SK-N-MC (cell line): ENCODE data around the gene FDPS.

Source experiments
- EZH2 ChIP-seq: fragments of 200-600 bp; sonication (generic); IDR thresholded peaks from one replicate; pipeline ENCODE4 v1.6.1; 2017; ENCODE audit warnings: antibody characterized with exemption
- FOXP2 ChIP-seq: optimal IDR thresholded peaks from 2 replicates; pipeline ENCODE3; 2011; ENCODE audit warnings: mild to moderate bottlenecking, moderate library complexity; ENCODE audit not compliant: insufficient read depth; ENCODE audit errors: extremely low read length, control extremely low read depth
- POLR2AphosphoS5 ChIP-seq: IDR thresholded peaks from 2 replicates; pipeline ENCODE4 v1.6.1; 2012; ENCODE audit warnings: mild to moderate bottlenecking, low read depth, low read length, borderline replicate concordance

DNA sequence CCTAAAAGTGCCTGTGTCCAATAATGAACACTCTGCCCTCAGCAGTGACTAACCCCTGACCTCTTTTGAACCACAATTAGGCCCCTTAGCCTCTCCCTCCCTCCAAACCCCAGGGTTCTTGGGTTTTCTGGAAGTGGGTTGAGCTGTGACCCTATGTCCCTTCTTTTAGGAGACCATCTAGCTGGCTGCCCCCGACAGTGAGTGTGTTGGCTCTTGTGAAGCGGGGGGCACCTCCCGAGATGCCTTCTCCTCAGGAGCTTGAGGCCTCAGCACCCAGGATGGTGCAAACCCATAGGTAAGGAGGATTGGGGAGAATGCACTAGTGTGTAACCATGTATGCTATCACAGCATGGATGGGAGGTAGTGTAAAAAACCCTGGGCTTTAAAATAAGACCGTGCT lies 19.3 kb downstream of the FDPS start:
- TF ChIP-seq EZH2 = no peak
- TF ChIP-seq POLR2AphosphoS5 = no peak
- no peak for TF ChIP-seq FOXP2
